SJSA1 (cell line): ENCODE data around the gene SLIT3. TPM values are rescaled to one million over a fixed set of nuclear protein-coding genes. Genes with fewer than 3 reads are reported as not detected.

Source experiments
- DNase-seq, 2 experiments: peaks; one replicate each; pipeline ENCODE4 v3.0.0-alpha.2; 2015 to 2020; ENCODE audit warnings: low spot score in 2 of 2, low read depth in 1 of 2
- H3K27ac ChIP-seq: fragments of 250-450 bp; sonication (Bioruptor Pico); 2 replicates; pipeline ENCODE4 v1.5.1; 2020; ENCODE audit warnings: mild to moderate bottlenecking, moderate library complexity
- H3K27me3 ChIP-seq: fragments of 250-450 bp; sonication (Bioruptor Pico); replicated peaks from 2 replicates; pipeline ENCODE4 v1.5.1; 2020; ENCODE audit warnings: mild to moderate bottlenecking, moderate library complexity
- H3K36me3 ChIP-seq: fragments of 250-450 bp; sonication (Bioruptor Pico); 2 replicates; pipeline ENCODE4 v1.5.1; 2020; ENCODE audit warnings: mild to moderate bottlenecking
- H3K4me1 ChIP-seq: fragments of 250-450 bp; sonication (Bioruptor Pico); replicated peaks from 2 replicates; pipeline ENCODE4 v1.6.1; 2021; ENCODE audit warnings: mild to moderate bottlenecking
- H3K4me3 ChIP-seq: fragments of 250-450 bp; sonication (Bioruptor Pico); 2 replicates; pipeline ENCODE4 v1.5.1; 2020; ENCODE audit warnings: mild to moderate bottlenecking
- H3K9me3 ChIP-seq: fragments of 250-450 bp; sonication (Bioruptor Pico); replicated peaks from 2 replicates; pipeline ENCODE4 v1.5.1; 2020; ENCODE audit warnings: mild to moderate bottlenecking
- total RNA-seq: library from RNA; depleted of rRNA; stranded (reverse); fragments of >200 nt; shearing (Covaris generic); gene quantifications from 2 replicates; pipeline ENCODE4 v1.2.3, GENCODE V29; 2014

SLIT3 gene
- total RNA-seq, 1 experiment from 2014 or later = 19.0 TPM

DNA sequence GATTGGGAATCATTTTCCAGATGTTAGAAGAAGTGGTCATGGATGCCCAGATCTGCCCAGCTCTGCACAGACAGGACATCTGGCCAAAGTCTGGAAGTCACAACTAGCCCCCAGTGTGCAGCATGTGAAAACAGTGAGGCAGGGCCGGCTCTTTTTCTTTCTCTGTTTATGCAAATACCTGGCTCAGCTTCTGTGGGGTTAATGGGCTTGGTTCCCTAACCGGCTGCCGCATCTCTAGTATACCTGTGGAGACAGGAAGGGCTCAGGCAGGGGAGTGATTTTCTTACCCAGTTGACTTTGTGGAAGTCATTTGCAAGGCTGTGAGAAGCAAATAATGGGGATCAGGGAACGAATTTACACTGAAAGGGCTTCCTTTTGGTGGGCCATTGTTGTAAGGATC, 467.0 kb downstream of the SLIT3 start:
- no peaks in the 10 kb centered on the region for H3K9me3 ChIP-seq
- H3K27me3 ChIP-seq = no peaks in the 10 kb centered on the region
- H3K27ac ChIP-seq = no peak overlapping the region
- DNase-seq = no peak
- no peaks in the 10 kb centered on the region for H3K4me1 ChIP-seq
- no peaks in the 10 kb centered on the region for H3K36me3 ChIP-seq
- no peak overlapping the region for H3K4me3 ChIP-seq

DNA sequence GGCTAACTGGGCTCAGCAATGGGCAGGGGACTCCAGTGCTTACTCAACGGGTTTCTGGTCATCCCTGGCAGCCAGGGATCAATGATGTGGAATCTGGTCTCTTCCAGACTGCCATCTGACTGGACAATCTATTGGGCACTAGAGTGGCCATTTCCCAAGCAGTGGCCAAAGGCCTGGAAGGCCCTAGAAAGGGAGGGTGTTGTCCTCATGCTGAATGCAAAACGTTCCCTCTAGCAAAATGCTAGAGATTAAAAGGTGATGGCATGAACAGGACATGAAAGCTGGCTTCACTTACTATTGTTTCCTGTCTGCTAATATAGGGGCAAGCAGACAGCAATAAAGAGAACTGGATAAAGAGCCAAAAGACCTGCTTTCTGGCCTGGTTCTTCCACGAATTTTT, 467.6 kb downstream of the SLIT3 start:
- no peaks in the 10 kb centered on the region for H3K9me3 ChIP-seq
- no peaks in the 10 kb centered on the region for H3K27me3 ChIP-seq
- H3K4me3 ChIP-seq = no peak overlapping the region
- no peaks in the 10 kb centered on the region for H3K4me1 ChIP-seq
- no peak overlapping the region for H3K27ac ChIP-seq
- no peaks in the 10 kb centered on the region for H3K36me3 ChIP-seq
- DNase-seq = no peak

DNA sequence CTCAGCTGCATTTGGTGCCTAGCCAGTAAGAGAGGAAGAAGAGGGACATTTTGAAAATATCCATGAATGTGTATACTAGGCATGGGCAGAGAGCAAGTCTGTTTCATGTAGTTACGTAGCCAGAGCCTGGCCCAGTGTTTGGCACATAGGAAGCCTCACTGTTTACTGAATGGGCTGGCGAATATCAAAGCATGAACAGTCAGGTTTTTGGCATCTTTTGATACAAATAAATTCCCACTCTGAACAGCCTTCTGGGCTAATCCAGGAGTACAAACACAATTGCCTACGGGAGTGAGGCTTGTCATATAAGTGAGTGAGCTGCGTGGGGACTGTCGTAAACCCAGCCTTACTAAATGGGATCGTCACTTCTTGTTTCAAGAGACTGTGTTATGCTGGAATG, 468.6 kb downstream of the SLIT3 start:
- Histone ChIP-seq H3K36me3 (no peaks in the 10 kb centered on the region), H3K4me3 (no peak overlapping the region), H3K4me1 (no peaks in the 10 kb centered on the region), H3K9me3 (no peaks in the 10 kb centered on the region), H3K27me3 (no peaks in the 10 kb centered on the region), H3K27ac (no peak overlapping the region)
- DNase-seq = no peak

DNA sequence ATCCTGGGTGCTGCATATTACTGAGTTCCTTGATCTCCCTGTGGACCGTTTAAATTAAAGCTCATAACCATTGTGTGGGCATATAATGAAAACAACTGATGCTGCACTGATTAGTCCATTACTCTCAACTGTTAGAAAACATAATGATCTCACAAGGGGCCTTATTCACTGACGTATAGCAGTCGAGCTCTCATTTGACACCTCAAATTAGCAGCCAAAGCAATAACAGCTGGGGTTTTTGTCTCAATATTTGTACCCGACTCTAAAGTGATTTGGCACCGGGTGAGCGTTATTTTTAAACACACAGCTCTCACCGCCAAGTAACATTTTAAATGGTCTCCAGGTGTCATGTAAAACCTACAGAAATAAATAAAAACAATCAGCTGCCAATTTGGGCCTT, 469.6 kb downstream of the SLIT3 start:
- no peak overlapping the region for H3K27ac ChIP-seq
- H3K4me1 ChIP-seq = peaks cover 2% of the 10 kb centered on the region; the same call in 1 of the 2 replicates
- no peaks in the 10 kb centered on the region for H3K27me3 ChIP-seq
- no peaks in the 10 kb centered on the region for H3K9me3 ChIP-seq
- no peaks in the 10 kb centered on the region for H3K36me3 ChIP-seq
- no peak for DNase-seq
- no peak overlapping the region for H3K4me3 ChIP-seq

DNA sequence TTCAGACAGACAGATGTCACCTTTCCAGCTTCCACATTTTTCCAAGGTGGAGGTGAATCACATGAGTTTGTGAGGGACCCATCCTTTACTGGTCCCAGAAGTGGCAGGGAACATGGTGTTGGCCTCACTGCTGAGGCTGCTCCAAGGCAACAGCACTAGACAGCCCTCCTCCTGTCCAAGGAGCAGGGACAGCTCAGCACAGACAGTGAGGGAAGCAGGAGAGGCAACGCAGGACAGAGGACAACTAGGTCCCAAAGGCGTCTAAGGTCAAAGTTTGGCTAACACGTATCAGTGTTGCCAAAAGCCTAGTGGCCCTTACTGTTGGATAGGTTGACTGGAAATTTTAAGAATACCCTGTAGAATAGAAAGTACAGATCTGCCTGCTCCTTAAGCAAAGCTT, 470.1 kb downstream of the SLIT3 start:
- Histone ChIP-seq H3K27ac (no peak overlapping the region), H3K36me3 (no peaks in the 10 kb centered on the region), H3K4me1 (peaks cover 4% of the 10 kb centered on the region; the same call in 1 of the 2 replicates)

DNA sequence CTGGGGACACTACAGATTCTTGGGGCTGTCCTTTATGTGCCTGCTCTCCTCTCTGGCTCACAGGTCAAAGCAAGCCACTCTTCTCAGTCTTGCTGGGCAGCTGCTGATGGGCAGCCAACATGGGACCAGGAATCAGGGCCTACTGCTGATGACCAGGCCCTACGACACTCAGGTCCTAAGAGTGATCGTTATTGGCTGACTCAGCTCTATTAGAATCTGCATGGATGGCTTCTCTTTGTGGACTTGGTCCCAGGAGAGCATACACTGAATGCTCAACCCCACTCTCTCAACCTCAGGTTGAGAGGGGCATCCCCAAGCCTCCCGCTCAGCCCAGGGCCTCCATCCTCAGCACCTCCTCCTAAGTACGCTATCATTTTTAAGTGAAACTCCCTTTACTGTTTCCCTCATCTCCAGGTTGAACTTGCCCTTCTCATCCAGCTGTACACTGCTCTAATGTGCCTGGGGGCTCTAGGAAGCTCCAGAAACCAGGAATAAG, 471.0 kb downstream of the SLIT3 start:
- Histone ChIP-seq H3K4me1 (peaks cover 4% of the 10 kb centered on the region; the same call in 1 of the 2 replicates), H3K27ac (no peak overlapping the region), H3K27me3 (no peaks in the 10 kb centered on the region), H3K36me3 (no peaks in the 10 kb centered on the region), H3K9me3 (no peaks in the 10 kb centered on the region), H3K4me3 (no peak overlapping the region)
- no peak for DNase-seq

More for the DNA sequence above, 470.1 kb downstream of the SLIT3 start:
- Histone ChIP-seq H3K27me3 (no peaks in the 10 kb centered on the region), H3K4me3 (no peak overlapping the region), H3K9me3 (no peaks in the 10 kb centered on the region)
- no peak for DNase-seq

DNA sequence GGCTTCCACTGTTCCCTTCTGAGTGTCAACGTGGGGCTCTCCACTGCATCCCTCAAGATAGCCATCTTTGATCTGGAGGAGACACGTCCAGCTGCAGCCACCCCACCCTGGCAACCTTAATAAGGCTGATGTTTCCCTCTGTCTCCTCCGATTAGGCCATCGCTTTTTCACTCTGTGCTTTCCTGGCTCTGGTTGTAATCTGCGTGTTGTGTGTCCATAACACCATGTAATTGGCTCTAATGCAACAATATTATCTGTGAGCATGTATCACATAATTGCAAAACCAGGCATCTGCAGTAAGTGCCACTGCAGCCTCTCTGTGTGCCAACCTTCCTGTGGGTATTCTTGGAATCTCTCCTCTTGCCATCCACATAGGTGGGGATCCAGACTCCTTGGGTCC, 471.9 kb downstream of the SLIT3 start:
- no peaks in the 10 kb centered on the region for H3K27me3 ChIP-seq
- no peaks in the 10 kb centered on the region for H3K9me3 ChIP-seq
- no peak overlapping the region for H3K4me3 ChIP-seq
- no peak for DNase-seq
- peaks cover 4% of the 10 kb centered on the region; the same call in 1 of the 2 replicates for H3K4me1 ChIP-seq
- no peak overlapping the region for H3K27ac ChIP-seq
- H3K36me3 ChIP-seq = no peaks in the 10 kb centered on the region

DNA sequence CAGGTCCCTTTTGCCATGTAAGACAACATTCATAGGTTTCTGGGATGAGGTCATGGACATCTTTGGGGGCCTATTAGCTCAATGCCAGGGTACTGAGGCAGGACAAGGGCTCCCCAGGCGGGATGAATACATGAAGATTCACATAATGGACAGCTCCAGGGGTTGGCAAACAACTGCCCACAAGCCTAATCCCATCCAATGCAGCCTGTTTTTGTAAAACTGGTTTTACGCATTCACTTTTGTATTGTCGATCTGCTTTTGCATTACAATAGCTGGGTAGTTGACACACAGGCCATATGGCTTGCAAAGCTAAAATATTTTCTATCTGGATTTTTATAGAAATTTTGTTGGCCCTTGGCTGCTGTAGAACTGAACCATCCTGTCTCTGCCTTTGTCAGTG, 473.3 kb downstream of the SLIT3 start:
- no peak for DNase-seq
- Histone ChIP-seq H3K27ac (no peak overlapping the region), H3K4me1 (peaks cover 4% of the 10 kb centered on the region; the same call in 1 of the 2 replicates), H3K27me3 (no peaks in the 10 kb centered on the region), H3K9me3 (no peaks in the 10 kb centered on the region), H3K36me3 (no peaks in the 10 kb centered on the region; the same call in 1 of the 2 replicates), H3K4me3 (no peak overlapping the region)

DNA sequence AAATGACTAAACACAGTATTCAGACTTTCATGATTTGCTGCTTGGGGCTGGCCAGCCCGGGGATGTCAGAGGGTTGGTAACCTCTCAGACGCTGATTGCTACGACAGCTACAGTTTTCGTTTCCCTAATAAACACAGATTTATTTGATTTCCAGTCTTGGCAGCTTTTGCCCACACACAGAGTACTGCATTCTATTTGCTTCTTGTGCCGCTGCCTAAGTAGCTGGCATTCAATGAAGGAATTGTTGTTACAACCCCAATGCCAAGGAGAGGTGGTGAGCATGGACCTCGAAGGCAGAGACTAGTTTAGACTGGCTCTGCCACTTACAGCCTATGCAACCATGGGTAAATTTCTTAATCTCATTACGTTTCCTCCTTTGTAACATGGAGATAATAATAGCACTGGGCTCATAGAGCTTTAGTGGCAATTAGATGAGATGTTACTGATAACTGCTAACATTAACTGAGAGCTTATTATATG, 474.7 kb downstream of the SLIT3 start:
- H3K4me1 ChIP-seq = peaks cover 4% of the 10 kb centered on the region; the same call in 1 of the 2 replicates
- H3K27ac ChIP-seq = no peak overlapping the region

DNA sequence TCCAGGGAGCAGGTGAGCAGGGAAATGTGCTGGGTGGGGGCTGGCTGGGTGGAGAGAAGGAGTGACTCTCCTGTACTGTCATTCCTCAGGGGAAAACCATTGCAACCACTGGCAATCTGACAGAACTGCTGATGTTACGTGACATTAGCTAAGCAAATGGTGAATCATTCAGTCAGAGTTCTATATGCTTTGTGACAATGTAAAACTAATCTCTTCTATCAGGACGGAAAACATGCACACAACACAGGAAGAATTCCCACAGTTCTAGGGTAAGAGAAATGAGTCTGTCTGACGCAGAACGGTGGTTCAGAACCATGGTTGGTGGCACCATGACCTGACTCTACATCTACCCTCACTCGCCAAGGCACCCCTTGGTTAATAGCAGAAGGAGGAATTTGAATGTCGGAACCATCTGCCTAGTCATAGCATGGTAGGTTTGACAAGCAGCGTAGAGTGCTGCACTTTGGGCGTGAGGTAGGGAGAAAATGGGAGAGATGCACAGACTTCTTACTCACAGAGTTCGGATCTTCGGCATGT, 478.1 kb downstream of the SLIT3 start:
- no peak overlapping the region for H3K4me3 ChIP-seq
- H3K36me3 ChIP-seq = peaks cover 24% of the 10 kb centered on the region
- H3K27ac ChIP-seq = no peak overlapping the region
- H3K27me3 ChIP-seq = no peaks in the 10 kb centered on the region
- no peak for DNase-seq
- peaks cover 4% of the 10 kb centered on the region; the same call in 1 of the 2 replicates for H3K4me1 ChIP-seq
- no peaks in the 10 kb centered on the region for H3K9me3 ChIP-seq

More for the DNA sequence above, 474.7 kb downstream of the SLIT3 start:
- DNase-seq = peak in 1 of 2 experiments; percentile 18
- Histone ChIP-seq H3K27me3 (no peaks in the 10 kb centered on the region), H3K36me3 (peaks cover 13% of the 10 kb centered on the region), H3K9me3 (no peaks in the 10 kb centered on the region), H3K4me3 (no peak overlapping the region)

DNA sequence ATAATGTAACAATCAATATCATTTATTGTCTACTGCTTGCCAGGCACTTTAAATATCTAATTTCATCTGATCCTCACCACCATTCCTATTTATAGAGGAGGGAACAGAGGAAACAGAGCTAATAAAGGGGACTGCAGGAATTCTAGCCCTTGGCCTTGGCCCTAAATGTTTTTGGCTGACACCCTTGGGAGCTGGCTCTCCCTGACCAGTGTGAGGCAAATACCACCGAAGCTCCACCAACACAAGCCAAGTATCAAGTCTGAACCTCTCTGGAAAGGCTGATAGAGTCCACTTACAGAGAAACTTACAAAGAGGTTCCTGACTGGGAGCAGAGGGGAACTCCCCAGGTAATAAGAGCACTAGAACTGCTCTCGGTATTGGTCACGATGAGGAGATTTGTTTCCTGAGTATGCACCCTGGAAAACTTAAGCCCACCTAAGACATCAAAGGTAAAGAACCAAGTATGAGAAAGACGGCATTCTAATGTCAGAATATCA, 478.6 kb downstream of the SLIT3 start:
- DNase-seq = no peak
- no peak overlapping the region for H3K27ac ChIP-seq
- no peaks in the 10 kb centered on the region for H3K27me3 ChIP-seq
- H3K4me3 ChIP-seq = no peak overlapping the region
- H3K4me1 ChIP-seq = peaks cover 4% of the 10 kb centered on the region; the same call in 1 of the 2 replicates
- peaks cover 24% of the 10 kb centered on the region for H3K36me3 ChIP-seq
- no peaks in the 10 kb centered on the region for H3K9me3 ChIP-seq

DNA sequence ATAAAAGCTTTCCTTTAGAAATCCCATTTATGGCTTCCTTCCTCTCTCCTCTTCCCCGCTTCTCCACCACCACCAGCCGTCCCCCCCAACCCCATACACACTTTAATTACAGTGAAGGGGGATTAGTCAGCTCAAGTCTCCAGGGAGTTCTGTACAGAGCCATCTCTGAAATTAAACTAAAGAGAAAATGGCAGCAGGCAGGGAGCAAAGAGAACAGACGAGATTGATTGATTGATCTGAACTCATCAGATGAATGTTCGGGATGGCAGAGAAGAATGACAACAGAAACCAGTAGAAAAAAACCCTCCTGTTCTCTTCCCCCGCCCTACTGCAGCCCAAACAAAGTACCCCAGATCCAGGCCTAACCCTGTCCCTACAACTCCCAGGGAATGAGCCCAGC, 480.1 kb downstream of the SLIT3 start:
- Histone ChIP-seq H3K4me1 (no peaks in the 10 kb centered on the region), H3K27ac (no peak overlapping the region), H3K9me3 (no peaks in the 10 kb centered on the region), H3K27me3 (no peaks in the 10 kb centered on the region), H3K4me3 (no peak overlapping the region), H3K36me3 (peaks cover 35% of the 10 kb centered on the region)
- DNase-seq = no peak

DNA sequence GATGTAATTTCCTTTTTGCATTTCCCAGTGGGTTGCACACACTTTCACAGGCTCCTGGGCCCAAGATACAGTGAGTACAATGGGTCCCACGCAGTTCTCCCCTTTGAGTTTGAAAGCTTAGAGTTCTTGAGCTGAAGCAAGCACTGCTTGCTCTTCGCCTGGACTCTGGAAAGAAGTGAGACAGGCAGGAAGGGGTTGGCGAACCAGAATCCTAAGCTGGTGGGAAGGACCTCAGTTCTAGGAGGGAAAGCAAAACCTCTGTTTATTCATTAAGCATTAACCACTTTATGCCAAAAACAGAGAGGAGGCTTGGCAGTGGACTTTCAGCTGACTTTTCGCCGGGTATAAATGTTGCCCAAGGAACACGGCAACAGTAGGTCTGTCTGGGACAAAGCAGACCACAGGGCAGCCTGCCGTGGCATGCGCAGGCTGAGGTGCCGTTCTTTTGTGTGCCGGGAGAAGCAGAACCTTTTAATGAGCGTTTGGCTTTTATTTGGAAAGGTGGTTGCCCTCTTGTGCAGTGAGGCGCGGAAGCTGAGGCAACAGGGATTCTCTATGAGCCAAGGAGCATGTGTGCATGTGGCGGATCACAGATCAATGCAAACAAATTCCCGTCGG, 481.8 kb downstream of the SLIT3 start:
- Histone ChIP-seq H3K27ac (no peak overlapping the region), H3K4me1 (no peaks in the 10 kb centered on the region), H3K36me3 (peaks cover 43% of the 10 kb centered on the region), H3K4me3 (no peak overlapping the region), H3K27me3 (no peaks in the 10 kb centered on the region), H3K9me3 (no peaks in the 10 kb centered on the region)
- DNase-seq = no peak

DNA sequence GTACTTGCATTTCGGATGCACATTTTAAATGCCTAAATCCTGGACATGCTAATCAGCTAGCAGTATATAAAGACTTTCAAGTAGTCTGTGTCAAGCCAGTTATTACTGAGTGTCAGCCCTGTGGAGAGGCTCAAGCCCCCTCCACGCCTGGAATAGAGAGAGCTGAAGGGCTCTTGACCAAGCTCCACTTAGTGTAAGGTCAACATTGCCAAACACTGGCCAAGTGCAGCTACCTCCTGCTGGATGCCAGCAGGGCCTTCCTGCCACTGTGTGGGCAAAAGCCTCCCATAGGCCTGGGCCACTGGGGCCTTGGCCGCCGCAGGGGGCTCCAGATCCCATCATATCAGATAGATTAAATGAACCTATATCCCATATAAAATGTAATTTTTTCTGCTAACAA, 482.4 kb downstream of the SLIT3 start:
- no peak for DNase-seq
- no peak overlapping the region for H3K4me3 ChIP-seq
- no peak overlapping the region for H3K27ac ChIP-seq
- peaks cover 43% of the 10 kb centered on the region for H3K36me3 ChIP-seq
- H3K27me3 ChIP-seq = no peaks in the 10 kb centered on the region
- H3K4me1 ChIP-seq = no peaks in the 10 kb centered on the region
- no peaks in the 10 kb centered on the region for H3K9me3 ChIP-seq
